Activated T-cell treated with anti-CD3 and anti-CD28 coated beads, Interleukin-2, amount 50 U/mL, for 72 hours (primary cell): Measurements from ENCODE around the gene SEC24B. TPM values are rescaled to one million over a fixed set of nuclear protein-coding genes. Genes with fewer than 3 reads are reported as not detected.

Experiments
- ATAC-seq, 2 donors: fragments of 150-1000 bp; cut with Tn5 transposase; replicated peaks in 1 of 2; 2 replicates each; pipeline ENCODE4 v1.10.0; 2021; ENCODE audit warnings: moderate library complexity in 2 of 2, mild to moderate bottlenecking in 1 of 2
- DNase-seq, 2 donors: peaks; one replicate each; pipeline ENCODE4 v3.0.0; 2021 to 2022; ENCODE audit warnings: mixed read lengths in 1 of 2
- H3K27ac Mint-ChIP-seq: one replicate; pipeline ENCODE4 v1.8.0; 2022; ENCODE audit warnings: mild to moderate bottlenecking, moderate library complexity, mixed read lengths
- H3K27me3 Mint-ChIP-seq: one replicate; pipeline ENCODE4 v1.8.0; 2022; ENCODE audit warnings: low read depth, mixed read lengths
- H3K36me3 Mint-ChIP-seq, 2 donors: one replicate each; pipeline ENCODE4 v1.8.0; 2022; ENCODE audit warnings: mixed read lengths in 2 of 2, mild to moderate bottlenecking in 1 of 2; ENCODE audit not compliant: insufficient read depth in 2 of 2
- H3K4me1 Mint-ChIP-seq: one replicate; pipeline ENCODE4 v1.8.0; 2022; ENCODE audit warnings: low read depth, mixed read lengths
- H3K4me3 Mint-ChIP-seq, 2 donors: one replicate each; pipeline ENCODE4 v1.8.0; 2022; ENCODE audit warnings: mild to moderate bottlenecking in 2 of 2, mixed read lengths in 2 of 2, moderate library complexity in 2 of 2
- H3K9me3 Mint-ChIP-seq, 2 donors: one replicate each; pipeline ENCODE4 v1.8.0; 2022; ENCODE audit warnings: mixed read lengths in 2 of 2
- total RNA-seq, 2 donors: library from RNA; stranded (reverse); gene quantifications; one replicate each; pipeline ENCODE4 v1.2.3, GENCODE V29; 2022

The SEC24B gene
- total RNA-seq, 2 donors from 2014 or later = 25.0 to 25.8 TPM

- H3K27me3 Mint-ChIP-seq = peaks cover 6% of the 10 kb centered on the region
- DNase-seq (no peak), ATAC-seq (no peak)
- no peaks in the 10 kb centered on the region for H3K36me3 Mint-ChIP-seq
- peaks cover 11% of the 10 kb centered on the region for H3K4me1 Mint-ChIP-seq
- H3K4me3 Mint-ChIP-seq = no peak overlapping the region
- H3K27ac Mint-ChIP-seq = no peak overlapping the region
- H3K9me3 Mint-ChIP-seq = no peaks in the 10 kb centered on the region
These were observed 21.7 kb upstream of the SEC24B start for GRCh38 chr4:109411964-109412363.

- Mint-ChIP-seq H3K9me3 (no peaks in the 10 kb centered on the region), H3K27me3 (peaks cover 6% of the 10 kb centered on the region), H3K4me1 (peaks cover 11% of the 10 kb centered on the region), H3K36me3 (no peaks in the 10 kb centered on the region), H3K4me3 (no peak overlapping the region), H3K27ac (no peak overlapping the region)
- ATAC-seq (no peak), DNase-seq (no peak)
These were observed 20.8 kb upstream of the SEC24B start for GRCh38 chr4:109412776-109413175.

- no peak overlapping the region for H3K4me3 Mint-ChIP-seq
- no peak for ATAC-seq
- peaks cover 6% of the 10 kb centered on the region for H3K27me3 Mint-ChIP-seq
- no peaks in the 10 kb centered on the region for H3K9me3 Mint-ChIP-seq
- H3K4me1 Mint-ChIP-seq = peaks cover 11% of the 10 kb centered on the region
- no peak overlapping the region for H3K27ac Mint-ChIP-seq
- no peaks in the 10 kb centered on the region for H3K36me3 Mint-ChIP-seq
- DNase-seq = no peak
These were observed 18.7 kb upstream of the SEC24B start for GRCh38 chr4:109414938-109415337.

- Mint-ChIP-seq H3K4me1 (no peaks in the 10 kb centered on the region), H3K36me3 (no peaks in the 10 kb centered on the region), H3K4me3 (no peak overlapping the region), H3K27me3 (no peaks in the 10 kb centered on the region), H3K27ac (no peak overlapping the region), H3K9me3 (no peaks in the 10 kb centered on the region)
- ATAC-seq (no peak), DNase-seq (no peak)
These were observed 15.0 kb upstream of the SEC24B start for GRCh38 chr4:109418588-109418987.

GRCh38 chr4:109419679-109420078 lies 13.9 kb upstream of the SEC24B start:
- no peak overlapping the region for H3K27ac Mint-ChIP-seq
- H3K36me3 Mint-ChIP-seq = no peaks in the 10 kb centered on the region
- no peaks in the 10 kb centered on the region for H3K4me1 Mint-ChIP-seq

GRCh38 chr4:109424093-109424841 lies 9.3 kb upstream of the SEC24B start:
- no peaks in the 10 kb centered on the region for H3K27me3 Mint-ChIP-seq
- no peak overlapping the region for H3K27ac Mint-ChIP-seq
- no peak overlapping the region for H3K4me3 Mint-ChIP-seq
- no peak for DNase-seq
- H3K4me1 Mint-ChIP-seq = peaks cover 5% of the 10 kb centered on the region
- no peaks in the 10 kb centered on the region for H3K36me3 Mint-ChIP-seq
- no peak for ATAC-seq
- no peaks in the 10 kb centered on the region for H3K9me3 Mint-ChIP-seq

More at GRCh38 chr4:109419679-109420078, 13.9 kb upstream of the SEC24B start:
- H3K4me3 Mint-ChIP-seq = no peak overlapping the region
- no peaks in the 10 kb centered on the region for H3K27me3 Mint-ChIP-seq
- ATAC-seq (no peak), DNase-seq (no peak)
- no peaks in the 10 kb centered on the region for H3K9me3 Mint-ChIP-seq

- ATAC-seq (no peak), DNase-seq (no peak)
- no peak overlapping the region for H3K27ac Mint-ChIP-seq
- peaks cover 0 to 3% of the 10 kb centered on the region in 2 donors for H3K36me3 Mint-ChIP-seq
- no peak overlapping the region for H3K4me3 Mint-ChIP-seq
- H3K9me3 Mint-ChIP-seq = no peaks in the 10 kb centered on the region
- no peaks in the 10 kb centered on the region for H3K27me3 Mint-ChIP-seq
- H3K4me1 Mint-ChIP-seq = peaks cover 16% of the 10 kb centered on the region
These were observed 8.2 kb upstream of the SEC24B start for GRCh38 chr4:109425405-109425804.

GRCh38 chr4:109429545-109429944 lies 4.1 kb upstream of the SEC24B start:
- ATAC-seq = peak; percentile 9 to 14
- Mint-ChIP-seq H3K9me3 (no peaks in the 10 kb centered on the region), H3K4me3 (peak overlapping the region; percentile 23 to 45), H3K27me3 (no peaks in the 10 kb centered on the region), H3K27ac (peak overlapping the region; percentile 94), H3K36me3 (peaks cover 2 to 5% of the 10 kb centered on the region in 2 donors), H3K4me1 (peaks cover 29% of the 10 kb centered on the region)
- DNase-seq = no peak

GRCh38 chr4:109432203-109432602 lies 1.4 kb upstream of the SEC24B start:
- Mint-ChIP-seq H3K4me1 (peaks cover 54% of the 10 kb centered on the region), H3K36me3 (peaks cover 2 to 5% of the 10 kb centered on the region in 2 donors), H3K4me3 (peak overlapping the region; percentile 83 to 94), H3K9me3 (no peaks in the 10 kb centered on the region), H3K27ac (peak overlapping the region; percentile 98), H3K27me3 (no peaks in the 10 kb centered on the region)
- DNase-seq = no peak
- no peak for ATAC-seq

GRCh38 chr4:109432696-109433095 lies 919 bp upstream of the SEC24B start:
- ATAC-seq (no peak), DNase-seq (no peak)
- Mint-ChIP-seq H3K27ac (peak overlapping the region; percentile 98), H3K9me3 (no peaks in the 10 kb centered on the region), H3K4me3 (peak overlapping the region; percentile 83 to 94), H3K36me3 (peaks cover 2 to 5% of the 10 kb centered on the region in 2 donors), H3K27me3 (no peaks in the 10 kb centered on the region), H3K4me1 (peaks cover 59% of the 10 kb centered on the region)

GRCh38 chr4:109434007-109434971 lies 674 bp downstream of the SEC24B start:
- no peaks in the 10 kb centered on the region for H3K9me3 Mint-ChIP-seq
- ATAC-seq (peak; percentile 60 to 62), DNase-seq (peak; percentile 22 to 30)
- no peaks in the 10 kb centered on the region for H3K27me3 Mint-ChIP-seq
- H3K4me3 Mint-ChIP-seq = peak overlapping the region; percentile 77 to 91
- peaks cover 2 to 5% of the 10 kb centered on the region in 2 donors for H3K36me3 Mint-ChIP-seq
- H3K4me1 Mint-ChIP-seq = peaks cover 69% of the 10 kb centered on the region
- H3K27ac Mint-ChIP-seq = peak overlapping the region; percentile 70

- Mint-ChIP-seq H3K4me3 (peak overlapping the region; percentile 77 to 91), H3K4me1 (peaks cover 64% of the 10 kb centered on the region), H3K27ac (peak overlapping the region; percentile 31), H3K36me3 (peaks cover 1 to 2% of the 10 kb centered on the region in 2 donors), H3K9me3 (no peaks in the 10 kb centered on the region), H3K27me3 (no peaks in the 10 kb centered on the region)
- no peak for ATAC-seq
- no peak for DNase-seq
These were observed 2.0 kb downstream of the SEC24B start for GRCh38 chr4:109435635-109436034.

- no peak for ATAC-seq
- H3K27ac Mint-ChIP-seq = peak overlapping the region; percentile 14
These were observed 2.9 kb downstream of the SEC24B start for GRCh38 chr4:109436504-109436903.

More at GRCh38 chr4:109436504-109436903, 2.9 kb downstream of the SEC24B start:
- no peaks in the 10 kb centered on the region for H3K27me3 Mint-ChIP-seq
- H3K4me3 Mint-ChIP-seq = peak overlapping the region; percentile 77 to 91
- H3K36me3 Mint-ChIP-seq = peaks cover 0 to 2% of the 10 kb centered on the region in 2 donors
- H3K9me3 Mint-ChIP-seq = no peaks in the 10 kb centered on the region
- no peak for DNase-seq
- peaks cover 72% of the 10 kb centered on the region for H3K4me1 Mint-ChIP-seq
